IPS-NIHi7 (cell line): Measurements from ENCODE around the gene MKRN2OS.
A peak's percentile ranks its signal among the peaks of the same experiment; 100 is the strongest.
"Not testable (repeated sequence)": the region's sequence is repeated elsewhere in the genome, so short reads cannot be mapped to it uniquely, and the experiment has no call there.

Source experiments
- DNase-seq: peaks from one replicate; pipeline ENCODE4 v3.0.0; 2012; ENCODE audit warnings: mixed read lengths; ENCODE audit errors: extremely low spot score

The MKRN2OS gene

DNA sequence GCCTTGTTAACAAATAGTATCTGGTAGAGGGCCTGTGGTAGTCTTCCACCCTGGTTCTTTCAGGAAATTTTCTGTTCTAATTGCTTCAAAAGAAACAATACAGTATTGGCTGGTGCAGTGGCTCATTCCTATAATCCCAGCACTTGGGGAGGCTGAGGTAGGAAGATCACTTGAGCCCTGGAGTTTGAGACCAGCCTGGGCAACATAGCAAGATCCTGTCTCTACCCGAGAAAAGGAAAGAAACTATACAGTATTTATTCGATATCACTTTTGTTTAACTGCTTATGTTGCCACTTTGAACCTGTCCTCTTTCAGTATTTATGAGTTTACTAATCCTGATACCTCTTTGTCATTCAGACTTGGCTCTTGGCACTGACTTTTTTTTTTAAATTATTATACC, 16.1 kb upstream of the MKRN2OS start:
- DNase-seq, result no peak

DNA sequence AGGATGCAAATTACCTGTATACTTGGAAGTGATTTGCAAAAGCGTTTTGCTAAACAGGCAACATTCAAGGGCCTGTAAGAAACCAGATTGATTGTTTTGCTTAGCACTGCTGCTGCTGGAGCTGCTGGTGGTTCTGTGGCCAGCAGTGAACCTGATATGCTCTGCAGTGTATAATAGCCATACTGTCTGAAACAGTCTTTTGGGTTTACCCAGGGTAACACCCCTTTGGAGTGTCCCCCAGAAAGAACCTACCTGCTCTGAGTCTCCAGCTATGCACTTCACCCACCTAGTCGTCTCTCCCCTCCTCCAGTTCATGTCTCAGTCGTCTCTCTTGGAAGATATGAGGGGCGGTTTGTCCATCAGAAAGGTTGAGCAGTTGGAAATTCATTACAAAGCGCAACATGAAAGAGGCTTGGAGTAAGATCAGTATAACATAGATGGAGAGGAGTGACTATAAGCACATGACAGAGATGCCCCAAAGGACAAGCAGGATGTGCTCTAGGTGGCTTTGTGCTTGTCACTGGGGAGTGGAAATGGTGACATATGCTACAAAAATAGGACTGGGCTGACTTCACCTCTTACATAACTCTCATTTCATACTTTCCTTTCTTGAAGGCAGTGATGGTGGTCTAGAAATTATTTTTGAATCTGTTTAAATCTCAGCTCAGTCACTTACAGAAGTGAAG, 15.3 kb upstream of the MKRN2OS start:
- no peak for DNase-seq

GRCh38 chr3:12559520-12559919, 14.2 kb upstream of the MKRN2OS start:
- no peak for DNase-seq

DNA sequence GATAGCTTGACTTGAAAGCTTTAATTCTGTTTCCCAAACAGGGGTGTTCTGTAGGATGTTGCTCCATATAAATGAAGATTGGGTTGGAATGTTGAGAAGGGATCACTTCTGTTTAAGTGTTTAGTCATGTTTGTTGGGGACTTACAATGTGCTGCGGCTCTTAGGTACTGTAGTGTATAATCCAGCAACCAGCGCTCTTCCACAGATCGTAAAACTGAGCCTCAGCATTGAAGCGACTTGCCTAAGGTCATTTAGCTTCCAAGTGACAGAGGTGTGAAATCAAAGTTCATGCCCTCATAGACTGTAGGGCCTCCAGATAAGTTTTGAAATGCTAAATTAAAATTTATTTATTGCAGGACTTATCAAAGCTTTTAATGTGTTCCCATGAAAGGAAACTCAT, 13.4 kb upstream of the MKRN2OS start:
- DNase-seq, result no peak

DNA sequence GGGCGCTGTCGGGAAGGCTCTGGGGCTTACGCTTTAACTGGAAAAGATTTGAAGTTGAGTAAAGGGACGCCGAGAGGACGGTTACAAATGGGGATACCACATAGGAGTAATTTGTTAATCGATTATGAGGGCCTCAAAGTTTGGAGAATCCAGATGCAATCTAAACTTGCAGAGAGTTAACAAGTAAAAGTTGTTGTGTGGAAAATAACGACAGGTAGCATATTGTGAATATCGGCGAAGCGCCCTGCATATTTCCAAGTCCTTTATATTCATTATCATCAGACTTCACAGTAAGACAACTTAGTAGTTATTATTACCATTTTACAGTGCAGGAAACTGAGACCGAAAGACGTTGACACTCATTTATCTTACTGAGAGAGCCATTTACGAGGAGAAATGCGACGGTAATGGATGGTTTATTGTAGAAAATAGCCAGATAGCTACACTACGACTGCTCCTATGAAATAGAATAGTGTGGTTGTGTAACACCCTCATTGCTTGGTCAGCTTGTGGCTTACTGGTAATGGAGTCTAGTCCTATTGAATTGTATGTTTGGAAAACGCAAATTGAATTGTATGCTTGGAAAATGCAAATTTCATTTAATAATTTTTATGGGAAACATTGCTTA, 12.3 kb upstream of the MKRN2OS start:
- DNase-seq, result no peak

GRCh38 chr3:12556690-12557472, 11.6 kb upstream of the MKRN2OS start, which contains the start of gene MKRN2:
MKRN2 (plus strand) TSS chr3:12557087; CDS start chr3:12557151, 64 bp downstream.
- DNase-seq, result peak; percentile 93

DNA sequence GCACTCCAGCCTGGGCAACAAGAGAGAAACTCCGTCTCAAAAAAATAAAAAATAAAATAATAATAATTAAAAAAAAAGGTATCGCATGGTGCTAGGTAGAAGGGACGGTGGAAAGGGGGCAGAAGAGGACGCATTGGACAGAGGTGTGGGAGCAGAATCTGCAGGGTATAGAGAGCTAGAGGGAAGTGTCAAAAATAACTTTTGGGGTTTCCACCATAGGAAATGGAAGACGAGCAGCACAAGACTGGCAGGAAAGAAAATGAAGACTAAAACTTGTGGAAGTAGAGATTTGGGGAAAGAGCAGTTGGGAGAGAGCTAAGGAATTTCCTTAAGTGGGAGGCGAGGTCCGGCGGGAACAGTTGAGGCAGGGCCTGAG, 11.0 kb upstream of the MKRN2OS start:
- no peak for DNase-seq

DNA sequence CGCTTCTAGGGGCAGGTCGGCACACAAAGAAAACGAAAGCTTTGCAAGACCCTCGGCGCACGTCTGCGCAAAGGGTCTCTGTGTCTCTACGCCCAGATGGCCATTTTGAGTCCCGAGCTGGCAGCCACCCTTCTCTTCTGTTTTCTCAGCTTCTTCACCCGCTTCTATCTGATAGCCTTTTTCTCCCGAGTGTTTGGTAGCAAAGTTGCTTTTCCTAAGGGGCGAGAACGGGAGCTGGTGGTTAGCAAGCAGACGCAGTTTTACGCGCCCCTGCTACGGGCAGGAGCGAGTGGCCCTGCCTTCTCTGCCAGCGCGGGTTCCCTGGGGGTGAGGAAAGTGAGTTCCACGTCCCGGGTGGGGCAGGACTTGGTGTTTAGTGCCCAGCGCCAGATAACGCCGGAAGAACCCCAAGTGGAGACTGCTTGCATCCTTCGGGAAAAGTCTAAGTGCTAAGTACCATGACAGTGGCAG, 8.7 kb upstream of the MKRN2OS start:
- DNase-seq, result no peak

DNA sequence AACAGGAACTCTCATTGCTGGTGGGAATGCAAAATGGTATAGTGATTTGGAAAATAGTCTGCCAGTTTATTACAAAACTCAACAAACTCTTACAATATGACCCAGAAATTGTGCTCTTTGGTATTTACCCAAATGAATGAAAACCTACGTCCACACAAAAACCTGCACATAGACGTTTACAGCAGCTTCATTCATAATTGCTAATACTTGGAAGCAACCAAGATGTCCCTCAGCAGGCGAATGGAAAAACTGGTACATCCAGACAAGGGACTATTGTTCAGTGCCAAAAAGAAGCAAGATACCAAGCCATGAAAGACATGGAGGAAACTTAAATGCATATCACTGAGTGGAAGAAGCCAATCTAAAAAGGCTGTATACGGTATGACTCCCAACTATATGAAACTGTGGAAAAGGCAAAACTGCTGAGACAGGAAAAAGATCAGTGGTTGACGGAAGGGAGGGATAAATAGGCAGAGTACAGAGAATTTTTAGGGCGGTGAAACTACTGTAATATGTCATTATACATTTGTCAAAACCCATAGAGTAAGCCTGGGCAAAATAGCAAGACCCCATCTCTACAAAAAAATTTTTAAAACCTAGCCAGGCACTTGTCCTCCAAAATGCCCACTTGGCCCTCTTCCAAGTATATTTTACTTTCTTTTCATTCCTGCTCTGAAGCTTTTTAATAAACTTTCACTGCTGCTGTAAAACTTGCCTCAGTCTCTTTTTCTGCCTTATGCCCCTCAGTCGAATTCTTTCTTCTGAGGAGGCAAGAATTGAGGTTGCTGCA, 4.9 kb upstream of the MKRN2OS start:
- no peak for DNase-seq

- DNase-seq, result no peak
These were observed 437 bp downstream of the MKRN2OS start for GRCh38 chr3:12544652-12545472.

DNA sequence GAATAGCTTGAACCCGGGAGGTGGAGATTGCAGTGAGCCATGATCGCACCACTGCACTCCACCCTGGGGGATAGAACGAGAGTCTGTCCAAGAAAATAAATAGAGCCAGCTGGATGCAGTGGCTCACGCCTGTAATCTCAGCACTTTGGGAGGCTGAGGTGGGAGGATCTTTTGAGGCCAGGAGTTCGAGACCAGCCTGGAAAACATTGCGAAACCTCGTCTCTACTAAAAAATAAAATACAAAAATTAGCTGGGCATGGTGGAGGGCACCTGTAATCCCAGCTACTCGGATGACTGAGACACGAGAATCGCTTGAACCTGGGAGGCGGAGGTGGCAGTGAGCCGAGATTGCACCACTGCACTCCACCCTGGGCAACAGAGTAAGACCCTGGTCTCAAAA, 1.8 kb downstream of the MKRN2OS start:
- not testable (repeated sequence) for DNase-seq

DNA sequence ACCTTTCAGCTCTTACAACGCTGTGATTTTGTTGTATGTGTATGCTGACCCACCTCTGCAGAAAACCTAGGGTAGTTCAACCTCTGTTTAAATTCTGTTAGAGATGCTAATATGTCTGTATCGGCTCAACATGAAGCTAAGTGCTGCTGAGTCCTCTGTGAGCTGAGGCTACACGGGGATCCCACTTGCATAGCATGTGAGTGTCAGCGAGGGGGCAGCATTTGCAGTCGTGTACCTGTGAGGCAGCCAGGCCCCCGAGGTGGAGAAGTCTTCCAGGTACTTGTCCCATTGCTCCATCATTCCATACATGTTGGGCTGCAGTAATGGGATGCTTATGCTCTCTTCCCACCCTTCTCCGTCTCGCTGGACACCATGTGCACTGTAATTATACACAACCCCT, 3.7 kb downstream of the MKRN2OS start:
- DNase-seq, result peak; percentile 65

- DNase-seq, result no peak
These were observed 8.9 kb downstream of the MKRN2OS start for GRCh38 chr3:12536423-12536822.

GRCh38 chr3:12532182-12532581, 13.1 kb downstream of the MKRN2OS start:
- DNase-seq, result no peak

GRCh38 chr3:12527757-12528143, 17.5 kb downstream of the MKRN2OS start:
- no peak for DNase-seq

- DNase-seq, result peak; percentile 22
These were observed 22.6 kb downstream of the MKRN2OS start for GRCh38 chr3:12522721-12523120.

GRCh38 chr3:12521010-12521409, 24.3 kb downstream of the MKRN2OS start:
- no peak for DNase-seq

GRCh38 chr3:12518261-12519028, 26.9 kb downstream of the MKRN2OS start:
- DNase-seq, result no peak

DNA sequence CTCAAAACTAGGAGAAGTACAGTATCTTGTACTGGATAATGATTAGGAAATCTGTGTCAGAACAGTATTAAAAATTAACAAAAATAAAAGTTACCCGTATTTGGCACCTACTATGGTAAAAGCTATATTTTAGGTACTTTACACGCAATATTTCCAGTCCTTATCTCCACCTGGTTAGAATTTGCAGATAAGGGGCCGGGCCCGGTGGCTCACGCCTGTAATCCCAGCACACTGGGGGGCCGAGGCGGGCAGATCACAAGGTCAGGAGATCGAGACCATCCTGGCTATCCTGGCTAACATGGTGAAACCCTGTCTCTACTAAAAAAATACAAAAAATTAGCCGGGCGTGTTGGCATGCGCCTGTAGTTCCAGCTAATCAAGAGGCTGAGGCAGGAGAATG, 28.4 kb downstream of the MKRN2OS start:
- no peak for DNase-seq

- no peak for DNase-seq
These were observed 29.7 kb downstream of the MKRN2OS start for GRCh38 chr3:12515631-12516030.
